Measurements from ENCODE around the gene FAM185A.
"Not testable (repeated sequence)": the region's sequence is repeated elsewhere in the genome, so short reads cannot be mapped to it uniquely, and the experiment has no call there.

FAM185A gene

DNA sequence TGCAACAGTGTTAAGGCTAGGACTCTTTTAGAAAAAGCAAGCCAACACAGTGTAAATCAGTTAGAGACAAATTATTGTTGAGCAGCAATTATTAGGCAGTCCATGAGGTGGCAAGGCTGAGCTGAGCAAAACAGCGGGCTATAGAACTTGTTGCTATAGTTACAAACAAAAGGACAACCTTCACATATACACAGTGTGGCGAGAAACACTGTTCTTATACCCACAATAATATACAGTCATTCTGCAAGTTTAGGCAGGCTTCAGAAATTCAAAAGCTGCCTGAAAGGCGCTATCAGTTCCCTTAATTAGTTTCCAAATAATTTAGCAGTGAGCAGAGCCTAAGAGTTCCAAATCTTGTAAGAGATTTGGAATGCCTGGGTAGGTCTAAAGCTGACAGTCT, 33.1 kb upstream of the FAM185A start:
- not testable (repeated sequence) for H3K4me1 ChIP-seq (ENCODE audit: control insufficient read depth in 1 of 2, insufficient read depth in 2 of 2, low read length in 2 of 2); H2BK120ac ChIP-seq (ENCODE audit: insufficient read depth, low read length, poor library complexity); H3K9ac ChIP-seq (ENCODE audit: low read length); H3K23ac ChIP-seq (ENCODE audit: low read length); H3K9me3 ChIP-seq (ENCODE audit: insufficient read depth, low read depth, low read length); H4K12ac ChIP-seq (ENCODE audit: low read depth, low read length); H3K27me3 ChIP-seq (ENCODE audit: insufficient read depth, low read length); H4K91ac ChIP-seq (ENCODE audit: low read depth, low read length); H3K4me2 ChIP-seq (ENCODE audit: low read length); H3K36me3 ChIP-seq (ENCODE audit: control insufficient read depth in 1 of 2, insufficient read depth in 2 of 2, low read length in 2 of 2); H2BK5ac ChIP-seq (ENCODE audit: low read depth, low read length, poor library complexity); H2AK5ac ChIP-seq (ENCODE audit: low read length); H3K14ac ChIP-seq (ENCODE audit: low read length); H3K4me3 ChIP-seq (ENCODE audit: low read depth, low read length); H3K4ac ChIP-seq (ENCODE audit: low read depth, low read length); H3K79me2 ChIP-seq (ENCODE audit: control insufficient read depth, insufficient read depth, low read length, poor library complexity); H3K27ac ChIP-seq (ENCODE audit: low read depth, low read length); H3K18ac ChIP-seq (ENCODE audit: low read length); H4K8ac ChIP-seq (ENCODE audit: low read depth, low read length); H2BK12ac ChIP-seq (ENCODE audit: low read length); H3K79me1 ChIP-seq (ENCODE audit: low read length); H2AFZ ChIP-seq (ENCODE audit: insufficient read depth, low read length, poor library complexity)
- DNase-seq, result peak in 1 of 2 donors; percentile 19
- WGBS (ENCODE audit: extremely low coverage, insufficient coverage, insufficient read length), result no CpG with 5 or more reads among the region's 3 CpGs

DNA sequence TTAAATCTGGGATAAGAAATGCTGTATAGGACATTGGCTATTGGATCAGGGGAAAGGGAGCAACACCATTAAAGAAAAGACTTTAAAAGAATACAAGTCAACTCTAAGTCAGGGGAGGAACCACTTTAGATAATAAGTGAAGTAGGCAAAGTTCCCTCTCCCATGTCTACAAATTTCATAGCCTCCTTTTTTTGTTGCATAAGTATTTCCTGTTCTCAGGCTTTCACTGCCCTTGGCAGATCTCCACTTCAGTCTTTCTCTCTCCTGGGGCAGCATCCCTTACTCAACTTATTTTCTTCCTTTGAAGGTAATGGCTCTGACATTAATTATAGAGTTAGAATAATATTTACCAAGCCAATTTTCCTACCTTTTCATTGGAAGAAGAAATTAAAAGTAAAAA, 30.3 kb upstream of the FAM185A start:
- H3K79me1 ChIP-seq (ENCODE audit: low read length); H2BK5ac ChIP-seq (ENCODE audit: low read depth, low read length, poor library complexity); H3K4ac ChIP-seq (ENCODE audit: low read depth, low read length); H2BK120ac ChIP-seq (ENCODE audit: insufficient read depth, low read length, poor library complexity); H2AFZ ChIP-seq (ENCODE audit: insufficient read depth, low read length, poor library complexity); H3K14ac ChIP-seq (ENCODE audit: low read length); H3K18ac ChIP-seq (ENCODE audit: low read length); H3K9ac ChIP-seq (ENCODE audit: low read length); H4K12ac ChIP-seq (ENCODE audit: low read depth, low read length); H4K91ac ChIP-seq (ENCODE audit: low read depth, low read length); H3K27me3 ChIP-seq (ENCODE audit: insufficient read depth, low read length); H3K4me3 ChIP-seq (ENCODE audit: low read depth, low read length); DNase-seq; H3K4me1 ChIP-seq (ENCODE audit: control insufficient read depth in 1 of 2, insufficient read depth in 2 of 2, low read length in 2 of 2); H3K27ac ChIP-seq (ENCODE audit: low read depth, low read length); H2AK5ac ChIP-seq (ENCODE audit: low read length); H3K79me2 ChIP-seq (ENCODE audit: control insufficient read depth, insufficient read depth, low read length, poor library complexity); H3K36me3 ChIP-seq (ENCODE audit: control insufficient read depth in 1 of 2, insufficient read depth in 2 of 2, low read length in 2 of 2); H2BK12ac ChIP-seq (ENCODE audit: low read length); H3K4me2 ChIP-seq (ENCODE audit: low read length); H3K23ac ChIP-seq (ENCODE audit: low read length); H3K9me3 ChIP-seq (ENCODE audit: insufficient read depth, low read depth, low read length); H4K8ac ChIP-seq (ENCODE audit: low read depth, low read length): not testable (repeated sequence)

DNA sequence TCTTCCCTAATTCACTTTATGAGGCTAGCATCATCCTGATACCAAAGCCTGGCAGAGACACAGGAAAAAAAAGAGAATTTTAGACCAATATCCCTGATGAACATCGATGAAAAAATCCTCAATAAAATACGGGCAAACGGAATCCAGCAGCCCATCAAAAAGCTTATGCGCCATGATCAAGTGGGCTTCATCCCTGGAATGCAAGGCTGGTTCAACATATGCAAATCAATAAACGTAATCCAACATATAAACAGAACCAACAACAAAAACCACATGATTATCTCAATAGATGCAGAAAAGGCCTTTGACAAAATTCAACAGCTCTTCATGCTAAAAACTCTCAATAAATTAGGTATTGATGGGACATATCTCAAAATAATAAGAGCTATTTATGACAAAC, 22.6 kb upstream of the FAM185A start:
- H3K9me3 ChIP-seq (ENCODE audit: insufficient read depth, low read depth, low read length); H3K27me3 ChIP-seq (ENCODE audit: insufficient read depth, low read length); H3K79me2 ChIP-seq (ENCODE audit: control insufficient read depth, insufficient read depth, low read length, poor library complexity); H2AK5ac ChIP-seq (ENCODE audit: low read length); DNase-seq; H3K23ac ChIP-seq (ENCODE audit: low read length); H3K27ac ChIP-seq (ENCODE audit: low read depth, low read length); H3K4me2 ChIP-seq (ENCODE audit: low read length); H3K9ac ChIP-seq (ENCODE audit: low read length); H3K18ac ChIP-seq (ENCODE audit: low read length); H4K91ac ChIP-seq (ENCODE audit: low read depth, low read length); H3K14ac ChIP-seq (ENCODE audit: low read length); H2BK120ac ChIP-seq (ENCODE audit: insufficient read depth, low read length, poor library complexity); H3K4me1 ChIP-seq (ENCODE audit: control insufficient read depth in 1 of 2, insufficient read depth in 2 of 2, low read length in 2 of 2); H3K4ac ChIP-seq (ENCODE audit: low read depth, low read length); H2BK5ac ChIP-seq (ENCODE audit: low read depth, low read length, poor library complexity); H2BK12ac ChIP-seq (ENCODE audit: low read length); H3K4me3 ChIP-seq (ENCODE audit: low read depth, low read length); H3K79me1 ChIP-seq (ENCODE audit: low read length); H3K36me3 ChIP-seq (ENCODE audit: control insufficient read depth in 1 of 2, insufficient read depth in 2 of 2, low read length in 2 of 2); H2AFZ ChIP-seq (ENCODE audit: insufficient read depth, low read length, poor library complexity); H4K12ac ChIP-seq (ENCODE audit: low read depth, low read length); H4K8ac ChIP-seq (ENCODE audit: low read depth, low read length): not testable (repeated sequence)
- no CpG with 5 or more reads among the region's 5 CpGs for WGBS (ENCODE audit: extremely low coverage, insufficient coverage, insufficient read length)

DNA sequence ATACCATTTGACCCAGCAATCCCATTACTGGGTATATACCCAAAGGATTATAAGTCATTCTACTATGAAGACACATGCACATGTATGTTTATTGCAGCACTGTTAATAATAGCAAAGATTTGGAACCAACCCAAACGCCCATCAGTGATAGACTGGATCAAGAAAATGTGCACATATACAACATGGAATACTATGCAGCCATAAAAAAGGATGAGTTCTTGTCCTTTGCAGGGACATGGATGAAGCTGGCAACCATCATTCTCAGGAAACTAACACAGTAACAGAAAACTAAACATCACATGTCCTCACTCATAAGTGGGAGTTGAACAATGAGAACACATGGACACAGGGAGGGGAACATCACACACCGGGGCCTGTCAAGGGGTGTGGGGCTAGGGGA, 19.1 kb upstream of the FAM185A start:
- H3K9me3 ChIP-seq (ENCODE audit: insufficient read depth, low read depth, low read length), result not testable (repeated sequence)

DNA sequence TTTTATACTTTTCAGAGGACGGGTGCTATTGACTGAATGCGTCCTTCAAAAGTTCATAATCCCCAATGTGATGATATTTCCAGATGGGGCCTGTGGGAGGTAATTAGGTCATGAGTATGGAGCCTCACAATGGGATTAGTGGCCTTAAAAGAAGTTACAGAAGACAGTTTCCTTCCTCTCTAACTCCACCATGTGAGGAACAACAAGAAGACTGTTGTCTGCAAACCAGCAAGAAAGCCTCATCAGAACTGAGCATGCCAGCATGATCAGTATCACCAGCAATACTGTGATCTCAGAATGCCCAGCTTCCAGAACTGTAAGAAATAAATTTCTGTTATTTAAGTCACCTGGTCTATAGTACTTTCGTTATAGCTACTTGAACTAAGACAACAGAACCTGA, 18.4 kb upstream of the FAM185A start:
- not testable (repeated sequence) for H4K12ac ChIP-seq (ENCODE audit: low read depth, low read length); H3K4me3 ChIP-seq (ENCODE audit: low read depth, low read length); H3K14ac ChIP-seq (ENCODE audit: low read length); DNase-seq; H3K4me2 ChIP-seq (ENCODE audit: low read length); H3K4me1 ChIP-seq (ENCODE audit: control insufficient read depth in 1 of 2, insufficient read depth in 2 of 2, low read length in 2 of 2); H3K18ac ChIP-seq (ENCODE audit: low read length); H3K9ac ChIP-seq (ENCODE audit: low read length); H4K8ac ChIP-seq (ENCODE audit: low read depth, low read length); H3K9me3 ChIP-seq (ENCODE audit: insufficient read depth, low read depth, low read length); H2AFZ ChIP-seq (ENCODE audit: insufficient read depth, low read length, poor library complexity); H3K27ac ChIP-seq (ENCODE audit: low read depth, low read length); H2BK12ac ChIP-seq (ENCODE audit: low read length); H2BK120ac ChIP-seq (ENCODE audit: insufficient read depth, low read length, poor library complexity); H2AK5ac ChIP-seq (ENCODE audit: low read length); H3K36me3 ChIP-seq (ENCODE audit: control insufficient read depth in 1 of 2, insufficient read depth in 2 of 2, low read length in 2 of 2); H2BK5ac ChIP-seq (ENCODE audit: low read depth, low read length, poor library complexity); H3K79me1 ChIP-seq (ENCODE audit: low read length); H3K23ac ChIP-seq (ENCODE audit: low read length); H3K27me3 ChIP-seq (ENCODE audit: insufficient read depth, low read length); H4K91ac ChIP-seq (ENCODE audit: low read depth, low read length); H3K4ac ChIP-seq (ENCODE audit: low read depth, low read length); H3K79me2 ChIP-seq (ENCODE audit: control insufficient read depth, insufficient read depth, low read length, poor library complexity)
- no CpG with 5 or more reads among the region's 3 CpGs for WGBS (ENCODE audit: extremely low coverage, insufficient coverage, insufficient read length)

More for the DNA sequence above, 19.1 kb upstream of the FAM185A start:
- not testable (repeated sequence) for H3K79me1 ChIP-seq (ENCODE audit: low read length); H3K4me3 ChIP-seq (ENCODE audit: low read depth, low read length); H2BK12ac ChIP-seq (ENCODE audit: low read length); H3K27me3 ChIP-seq (ENCODE audit: insufficient read depth, low read length); H3K36me3 ChIP-seq (ENCODE audit: control insufficient read depth in 1 of 2, insufficient read depth in 2 of 2, low read length in 2 of 2); H3K4me2 ChIP-seq (ENCODE audit: low read length); H3K14ac ChIP-seq (ENCODE audit: low read length); H3K4ac ChIP-seq (ENCODE audit: low read depth, low read length); H4K91ac ChIP-seq (ENCODE audit: low read depth, low read length); H3K9ac ChIP-seq (ENCODE audit: low read length); DNase-seq; H4K12ac ChIP-seq (ENCODE audit: low read depth, low read length); H3K4me1 ChIP-seq (ENCODE audit: control insufficient read depth in 1 of 2, insufficient read depth in 2 of 2, low read length in 2 of 2); H3K27ac ChIP-seq (ENCODE audit: low read depth, low read length); H4K8ac ChIP-seq (ENCODE audit: low read depth, low read length); H2BK5ac ChIP-seq (ENCODE audit: low read depth, low read length, poor library complexity); H3K18ac ChIP-seq (ENCODE audit: low read length); H2AK5ac ChIP-seq (ENCODE audit: low read length); H3K79me2 ChIP-seq (ENCODE audit: control insufficient read depth, insufficient read depth, low read length, poor library complexity); H3K23ac ChIP-seq (ENCODE audit: low read length); H2BK120ac ChIP-seq (ENCODE audit: insufficient read depth, low read length, poor library complexity); H2AFZ ChIP-seq (ENCODE audit: insufficient read depth, low read length, poor library complexity)
- no CpG with 5 or more reads among the region's 2 CpGs for WGBS (ENCODE audit: extremely low coverage, insufficient coverage, insufficient read length)

All from trophoblast cell (in vitro differentiated cells and primary cell).